ENCODE data around the gene MAGI2. TPM values are rescaled to one million over a fixed set of nuclear protein-coding genes. Genes with fewer than 3 reads are reported as not detected.

MAGI2 gene
- total and polyA plus RNA-seq, 2 donors (not counting 3 experiments of a cell fraction or from before 2014, with no cell fraction given): 0.28 to 6.0 TPM

DNA sequence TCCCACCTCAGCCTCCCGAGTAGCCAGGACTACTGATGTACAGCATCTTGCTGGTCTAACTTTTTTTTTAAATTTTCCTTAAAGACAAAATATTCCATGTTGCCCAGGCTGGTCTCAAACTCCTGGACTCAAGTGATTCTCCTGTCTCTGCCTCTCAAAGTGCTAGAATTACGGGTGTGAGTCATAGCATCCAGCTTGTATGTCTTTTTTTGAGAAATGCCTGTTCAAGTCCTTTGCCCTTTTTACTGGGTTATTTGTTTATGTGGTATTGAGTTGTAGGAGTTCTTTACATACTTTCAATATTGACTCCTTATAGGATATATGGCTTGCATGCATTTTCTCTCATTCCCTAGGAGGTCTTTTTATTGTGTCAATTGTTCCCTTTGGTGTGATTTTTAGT lies 486.4 kb downstream of the MAGI2 start:
- no peaks in the 10 kb centered on the region for H3K79me2 ChIP-seq (ENCODE audit: control insufficient read depth, insufficient read depth, low read length)
- intact Hi-C loops (cut with micrococcal nuclease): no loop called here
- no peaks in the 10 kb centered on the region for H3K9me1 ChIP-seq (replicated peaks; ENCODE audit: control insufficient read depth, extremely low read depth, insufficient read depth, low read length)
- ChIA-PET POLR2A (no interaction called here), CTCF (no interaction called here)
- H3K4me3 ChIP-seq (replicated peaks in 1 of 3; ENCODE audit: insufficient read depth in 1 of 3, low read depth in 1 of 3, low read length in 3 of 3): no peak overlapping the region
- no TSS peak for BruUV-seq (replicated peaks)
- FAIRE-seq (no peak), DNase-seq (ENCODE audit: low read depth, low spot score) (no peak)
- no peak overlapping the region for H3K27ac ChIP-seq (ENCODE audit: insufficient read depth, low read depth, low read length)
- H2AFZ ChIP-seq (ENCODE audit: low read depth, low read length): no peak overlapping the region
- no peak for TF ChIP-seq FOS (IDR thresholded peaks at IDR 0.05; ENCODE audit: borderline replicate concordance, insufficient read depth, low read length)
- TF ChIP-seq, protein P1, sequence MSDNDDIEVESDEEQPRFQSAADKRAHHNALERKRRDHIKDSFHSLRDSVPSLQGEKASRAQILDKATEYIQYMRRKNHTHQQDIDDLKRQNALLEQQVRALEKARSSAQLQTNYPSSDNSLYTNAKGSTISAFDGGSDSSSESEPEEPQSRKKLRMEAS (IDR thresholded peaks at IDR 0.05; ENCODE audit: insufficient read depth, insufficient read length): no peak
- TF ChIP-seq MYC (IDR thresholded peaks at IDR 0.05; ENCODE audit: low read depth, low read length): no peak
- no peak for TF ChIP-seq POLR2A (IDR thresholded peaks at IDR 0.05; ENCODE audit: low read depth, low read length)
- TF ChIP-seq, protein P2, sequence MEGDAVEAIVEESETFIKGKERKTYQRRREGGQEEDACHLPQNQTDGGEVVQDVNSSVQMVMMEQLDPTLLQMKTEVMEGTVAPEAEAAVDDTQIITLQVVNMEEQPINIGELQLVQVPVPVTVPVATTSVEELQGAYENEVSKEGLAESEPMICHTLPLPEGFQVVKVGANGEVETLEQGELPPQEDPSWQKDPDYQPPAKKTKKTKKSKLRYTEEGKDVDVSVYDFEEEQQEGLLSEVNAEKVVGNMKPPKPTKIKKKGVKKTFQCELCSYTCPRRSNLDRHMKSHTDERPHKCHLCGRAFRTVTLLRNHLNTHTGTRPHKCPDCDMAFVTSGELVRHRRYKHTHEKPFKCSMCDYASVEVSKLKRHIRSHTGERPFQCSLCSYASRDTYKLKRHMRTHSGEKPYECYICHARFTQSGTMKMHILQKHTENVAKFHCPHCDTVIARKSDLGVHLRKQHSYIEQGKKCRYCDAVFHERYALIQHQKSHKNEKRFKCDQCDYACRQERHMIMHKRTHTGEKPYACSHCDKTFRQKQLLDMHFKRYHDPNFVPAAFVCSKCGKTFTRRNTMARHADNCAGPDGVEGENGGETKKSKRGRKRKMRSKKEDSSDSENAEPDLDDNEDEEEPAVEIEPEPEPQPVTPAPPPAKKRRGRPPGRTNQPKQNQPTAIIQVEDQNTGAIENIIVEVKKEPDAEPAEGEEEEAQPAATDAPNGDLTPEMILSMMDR (IDR thresholded peaks at IDR 0.05; ENCODE audit: extremely low read depth in 1 of 2, insufficient read depth in 1 of 2, low read depth in 1 of 2, low read length in 2 of 2): no peak
- no peak for TF ChIP-seq JUN (IDR thresholded peaks at IDR 0.05; ENCODE audit: borderline replicate concordance, insufficient read depth, insufficient read length, low read depth)
- no peak for TF ChIP-seq EZH2 (IDR thresholded peaks at IDR 0.05; ENCODE audit: borderline replicate concordance, low read depth, low read length, severe bottlenecking)
- TF ChIP-seq POLR2AphosphoS5 (IDR thresholded peaks at IDR 0.05; ENCODE audit: insufficient read depth, low read depth, low read length): no peak
- no peak for TF ChIP-seq GATA2 (IDR thresholded peaks at IDR 0.05; ENCODE audit: insufficient read depth, insufficient read length, low read depth, low read length)
- H3K36me3 ChIP-seq (ENCODE audit: control insufficient read depth in 2 of 2, extremely low read depth in 1 of 2, insufficient read depth in 2 of 2, low read length in 2 of 2): no peaks in the 10 kb centered on the region
- H3K4me2 ChIP-seq (ENCODE audit: insufficient read depth, low read length): no peak overlapping the region
- no peaks in the 10 kb centered on the region for H3K4me1 ChIP-seq (ENCODE audit: control insufficient read depth, extremely low read depth, insufficient read depth, low read length)
- no peaks in the 10 kb centered on the region for H3K27me3 ChIP-seq (ENCODE audit: control insufficient read depth in 2 of 2, insufficient read depth in 2 of 2, low read length in 2 of 2)
- dilution Hi-C loops (cut with MboI; ENCODE audit: extremely low pct_ligation_motif_present, low sequenced_read_pairs): no loop called here
- no peaks in the 10 kb centered on the region for H4K20me1 ChIP-seq (replicated peaks; ENCODE audit: control insufficient read depth, extremely low read depth, insufficient read depth, low read length)
- H3K9ac ChIP-seq (replicated peaks; ENCODE audit: extremely low read depth, insufficient read depth, low read length): no peak overlapping the region
- H3K9me3 ChIP-seq (replicated peaks; ENCODE audit: control insufficient read depth, insufficient read depth, low read length): no peaks in the 10 kb centered on the region
